Measurements from ENCODE around the gene THAP8.

DNA sequence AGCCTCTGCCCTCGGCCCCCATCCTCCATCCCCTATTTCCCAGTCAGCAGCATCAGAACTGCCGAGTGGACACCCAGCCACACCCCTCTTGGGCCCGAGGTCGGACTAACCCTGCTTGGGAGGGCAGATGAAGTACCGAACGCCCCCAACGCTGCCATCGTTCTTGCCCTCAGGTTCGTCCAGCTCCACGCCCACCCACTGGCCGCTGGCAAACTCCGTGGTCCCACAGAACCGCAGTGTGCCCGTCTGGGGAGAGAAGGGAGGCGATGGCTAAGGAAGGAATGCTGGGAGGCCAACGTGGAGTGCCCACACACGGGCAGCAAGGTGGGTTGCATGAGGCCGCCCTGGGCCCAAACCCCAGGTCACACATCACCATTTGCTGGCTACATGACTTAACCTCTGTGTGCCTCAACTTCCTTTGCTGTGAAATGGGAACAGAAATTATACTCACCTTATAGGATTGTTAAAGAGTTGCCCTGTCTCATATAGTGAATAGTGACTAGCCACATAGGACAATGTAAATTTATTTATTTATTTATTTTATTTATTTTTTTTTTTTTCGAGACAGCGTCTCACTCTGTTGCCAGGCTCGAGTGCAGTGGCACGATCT is 34.9 kb downstream of the THAP8 start:
- TF ChIP-seq CTCF (IDR thresholded peaks at IDR 0.05 in 4 of 5, conservative IDR thresholded peaks at IDR 0.05 in 1 of 5) (no peak), POLR2A (IDR thresholded peaks at IDR 0.05) (no peak)
